Keratinocyte (primary cell): ENCODE data around the gene TNFSF8. TPM values are rescaled to one million over a fixed set of nuclear protein-coding genes. Genes with fewer than 3 reads are reported as not detected.

Experiments
- DNase-seq: peaks from one replicate; pipeline ENCODE4 v3.0.0-alpha.2; 2011; ENCODE audit warnings: low read depth, missing footprints, low spot score
- FAIRE-seq: peaks from 2 replicates; lab custom pipeline; 2011; peaks lifted over from hg19 to GRCh38; lab: Jason Lieb, UNC
- H2AFZ ChIP-seq: 2 replicates; pipeline ENCODE4 v1.6.0; 2012; ENCODE audit warnings: low read length, control low read depth, inconsistent platforms; ENCODE audit not compliant: control insufficient read depth
- H3K27ac ChIP-seq: 2 replicates; pipeline ENCODE4 v1.5.1; 2011; ENCODE audit warnings: low read length; ENCODE audit not compliant: control insufficient read depth, insufficient read depth
- H3K27me3 ChIP-seq: 3 replicates; pipeline ENCODE4 v1.6.0; 2011; ENCODE audit warnings: low read length; ENCODE audit not compliant: control insufficient read depth, insufficient read depth; ENCODE audit errors: extremely low read depth
- H3K36me3 ChIP-seq, 2 experiments: 2 replicates in 1 of 2; 3 replicates in 1 of 2; pipeline ENCODE4 v1.5.1; 2011; ENCODE audit warnings: low read length in 2 of 2, mild to moderate bottlenecking in 1 of 2; ENCODE audit not compliant: control insufficient read depth in 2 of 2, insufficient read depth in 2 of 2; ENCODE audit errors: extremely low read depth in 1 of 2
- H3K4me1 ChIP-seq: 3 replicates; pipeline ENCODE4 v1.5.1; 2011; ENCODE audit warnings: low read length; ENCODE audit not compliant: control insufficient read depth, insufficient read depth; ENCODE audit errors: extremely low read depth
- H3K4me2 ChIP-seq: 3 replicates; pipeline ENCODE4 v1.6.0; 2011; ENCODE audit warnings: low read depth, low read length; ENCODE audit not compliant: control insufficient read depth, insufficient read depth; ENCODE audit errors: extremely low read depth
- H3K4me3 ChIP-seq, 3 experiments: fragments of 200-600 bp in 1 of 3; sonication (generic) in 1 of 3; 2 replicates in 2 of 3; 3 replicates in 1 of 3; pipeline ENCODE4 v1.5.1; 2011 to 2016; ENCODE audit warnings: low read length in 3 of 3, mild to moderate bottlenecking in 3 of 3, control low read depth in 2 of 3, inconsistent platforms in 1 of 3, low read depth in 1 of 3, mixed read lengths in 1 of 3, mixed run types in 1 of 3, moderate library complexity in 1 of 3; ENCODE audit not compliant: control insufficient read depth in 2 of 3, insufficient read depth in 2 of 3; ENCODE audit errors: extremely low read depth in 1 of 3
- H3K79me2 ChIP-seq: 2 replicates; pipeline ENCODE4 v1.6.0; 2012; ENCODE audit warnings: low read length; ENCODE audit not compliant: control insufficient read depth, insufficient read depth
- H3K9ac ChIP-seq: 3 replicates; pipeline ENCODE4 v1.6.0; 2011; ENCODE audit warnings: low read length; ENCODE audit not compliant: control insufficient read depth, insufficient read depth; ENCODE audit errors: extremely low read depth
- H3K9me1 ChIP-seq: 3 replicates; pipeline ENCODE4 v1.6.0; 2011; ENCODE audit warnings: low read length; ENCODE audit not compliant: control insufficient read depth, insufficient read depth; ENCODE audit errors: extremely low read depth
- H3K9me3 ChIP-seq: 2 replicates; pipeline ENCODE4 v1.5.1; 2012; ENCODE audit warnings: low read depth, low read length; ENCODE audit not compliant: control insufficient read depth
- H4K20me1 ChIP-seq: 3 replicates; pipeline ENCODE4 v1.6.0; 2011; ENCODE audit warnings: low read length; ENCODE audit not compliant: control insufficient read depth, insufficient read depth; ENCODE audit errors: extremely low read depth
- EZH2 ChIP-seq: IDR thresholded peaks from one replicate; pipeline ENCODE4 v1.6.1; 2012; ENCODE audit warnings: inconsistent platforms, mild to moderate bottlenecking, low read length, moderate library complexity
- dilution Hi-C: fragments of 300-500 bp; cut with MboI; formaldehyde crosslinking; loops from one replicate; pipeline ENCODE4 v1.7.0; 2020; ENCODE audit warnings: low sequenced_read_pairs; ENCODE audit not compliant: extremely low pct_ligation_motif_present
- polyA plus RNA-seq, 5 experiments: library from polyadenylated mRNA; depleted of rRNA in 3 of 5; stranded (reverse) in 3 of 5; stranded (forward) in 1 of 5; unstranded in 1 of 5; fragments of >200 nt; gene quantifications; 1 replicate in 1 of 5; 2 replicates in 3 of 5; 3 replicates in 1 of 5; pipeline versions ENCODE4 v1.2.1 to v1.2.3, GENCODE V29; 2011 to 2012; ENCODE audit warnings: missing spikeins in 2 of 5, low read depth in 1 of 5, low replicate concordance in 1 of 5
- TF ChIP-seq, protein P1 (sequence below), 3 experiments: IDR thresholded peaks in 1 of 3; conservative IDR thresholded peaks in 1 of 3; optimal IDR thresholded peaks in 1 of 3; 2 replicates in 2 of 3; 3 replicates in 1 of 3; pipeline versions ENCODE3 to v1.5.1; 2011; ENCODE audit warnings: low read length in 3 of 3, mild to moderate bottlenecking in 3 of 3, moderate library complexity in 2 of 3, control low read depth in 1 of 3, inconsistent platforms in 1 of 3; ENCODE audit not compliant: insufficient read depth in 2 of 3; ENCODE audit errors: extremely low read depth in 1 of 3

Gene TNFSF8
- polyA plus RNA-seq, 1 donor (not counting 4 experiments of a cell fraction or from before 2014, with no cell fraction given): not detected

- dilution Hi-C loops: no loop called here
- no peak overlapping the region for H3K4me3 ChIP-seq
- H3K4me1 ChIP-seq: no peaks in the 10 kb centered on the region
- no peaks in the 10 kb centered on the region for H3K27me3 ChIP-seq
- DNase-seq (no peak), FAIRE-seq (no peak)
- H4K20me1 ChIP-seq: no peaks in the 10 kb centered on the region
- no peak overlapping the region for H3K27ac ChIP-seq
- TF ChIP-seq, protein P1, sequence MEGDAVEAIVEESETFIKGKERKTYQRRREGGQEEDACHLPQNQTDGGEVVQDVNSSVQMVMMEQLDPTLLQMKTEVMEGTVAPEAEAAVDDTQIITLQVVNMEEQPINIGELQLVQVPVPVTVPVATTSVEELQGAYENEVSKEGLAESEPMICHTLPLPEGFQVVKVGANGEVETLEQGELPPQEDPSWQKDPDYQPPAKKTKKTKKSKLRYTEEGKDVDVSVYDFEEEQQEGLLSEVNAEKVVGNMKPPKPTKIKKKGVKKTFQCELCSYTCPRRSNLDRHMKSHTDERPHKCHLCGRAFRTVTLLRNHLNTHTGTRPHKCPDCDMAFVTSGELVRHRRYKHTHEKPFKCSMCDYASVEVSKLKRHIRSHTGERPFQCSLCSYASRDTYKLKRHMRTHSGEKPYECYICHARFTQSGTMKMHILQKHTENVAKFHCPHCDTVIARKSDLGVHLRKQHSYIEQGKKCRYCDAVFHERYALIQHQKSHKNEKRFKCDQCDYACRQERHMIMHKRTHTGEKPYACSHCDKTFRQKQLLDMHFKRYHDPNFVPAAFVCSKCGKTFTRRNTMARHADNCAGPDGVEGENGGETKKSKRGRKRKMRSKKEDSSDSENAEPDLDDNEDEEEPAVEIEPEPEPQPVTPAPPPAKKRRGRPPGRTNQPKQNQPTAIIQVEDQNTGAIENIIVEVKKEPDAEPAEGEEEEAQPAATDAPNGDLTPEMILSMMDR (optimal IDR thresholded peaks at IDR 0.05 in 1 of 3, IDR thresholded peaks at IDR 0.05 in 1 of 3, conservative IDR thresholded peaks at IDR 0.05 in 1 of 3; ENCODE audit: extremely low read depth in 1 of 3, insufficient read depth in 2 of 3, low read length in 3 of 3): no peak
- no peak for TF ChIP-seq EZH2
- H3K4me2 ChIP-seq: no peak overlapping the region
- no peaks in the 10 kb centered on the region for H3K9me3 ChIP-seq
- no peaks in the 10 kb centered on the region for H3K79me2 ChIP-seq
- no peak overlapping the region for H3K9ac ChIP-seq
- H3K9me1 ChIP-seq: no peaks in the 10 kb centered on the region
- H3K36me3 ChIP-seq: no peaks in the 10 kb centered on the region
- H2AFZ ChIP-seq: no peak overlapping the region
Observed at GRCh38 chr9:114869845-114870244, 60.5 kb downstream of the TNFSF8 start.

DNA sequence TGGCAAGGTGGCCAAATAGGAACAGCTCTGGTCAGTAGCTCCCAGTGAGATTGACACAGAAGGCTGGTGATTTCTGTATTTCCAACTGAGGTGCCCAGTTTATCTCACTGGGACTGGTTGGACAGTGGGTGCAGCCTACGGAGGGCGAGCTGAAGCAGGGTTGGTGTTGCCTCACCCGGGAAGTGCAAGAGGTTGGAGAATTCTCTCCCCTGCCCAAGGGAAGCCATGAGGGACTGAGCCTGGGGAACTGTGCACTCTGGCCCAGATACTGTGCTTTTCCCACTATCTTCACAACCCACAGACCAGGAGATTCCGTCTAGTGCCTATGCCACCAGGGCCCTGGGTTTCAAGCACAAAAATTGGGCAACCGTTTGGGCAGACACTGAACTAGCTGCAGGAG, 61.0 kb downstream of the TNFSF8 start:
- dilution Hi-C loops: no loop called here
- no peaks in the 10 kb centered on the region for H3K79me2 ChIP-seq
- peaks cover 2% of the 10 kb centered on the region for H3K4me1 ChIP-seq
- DNase-seq (no peak), FAIRE-seq (no peak)
- H3K36me3 ChIP-seq: no peaks in the 10 kb centered on the region
- no peaks in the 10 kb centered on the region for H4K20me1 ChIP-seq
- no peak overlapping the region for H3K4me2 ChIP-seq
- H3K4me3 ChIP-seq: no peak overlapping the region
- H3K27me3 ChIP-seq: no peaks in the 10 kb centered on the region
- H3K9ac ChIP-seq: no peak overlapping the region
- H3K27ac ChIP-seq: no peak overlapping the region
- TF ChIP-seq EZH2: no peak
- TF ChIP-seq, protein P1 (optimal IDR thresholded peaks at IDR 0.05 in 1 of 3, IDR thresholded peaks at IDR 0.05 in 1 of 3, conservative IDR thresholded peaks at IDR 0.05 in 1 of 3; ENCODE audit: extremely low read depth in 1 of 3, insufficient read depth in 2 of 3, low read length in 3 of 3): no peak
- H3K9me3 ChIP-seq: no peaks in the 10 kb centered on the region
- H3K9me1 ChIP-seq: no peaks in the 10 kb centered on the region
- H2AFZ ChIP-seq: no peak overlapping the region
